ENCODE data around the gene GRIN3B. TPM values are rescaled to one million over a fixed set of nuclear protein-coding genes. Genes with fewer than 3 reads are reported as not detected.

The GRIN3B gene
- total and polyA plus RNA-seq, 9 of the 15 experiments (the other 6 are each of a cell fraction or from before 2014, with no cell fraction given), result 0.06 to 0.95 (median 0.19) TPM; not detected in 6

GRCh38 chr19:1027650-1028061 is 27.4 kb downstream of the GRIN3B start (continued):
- TF ChIP-seq, protein P1, sequence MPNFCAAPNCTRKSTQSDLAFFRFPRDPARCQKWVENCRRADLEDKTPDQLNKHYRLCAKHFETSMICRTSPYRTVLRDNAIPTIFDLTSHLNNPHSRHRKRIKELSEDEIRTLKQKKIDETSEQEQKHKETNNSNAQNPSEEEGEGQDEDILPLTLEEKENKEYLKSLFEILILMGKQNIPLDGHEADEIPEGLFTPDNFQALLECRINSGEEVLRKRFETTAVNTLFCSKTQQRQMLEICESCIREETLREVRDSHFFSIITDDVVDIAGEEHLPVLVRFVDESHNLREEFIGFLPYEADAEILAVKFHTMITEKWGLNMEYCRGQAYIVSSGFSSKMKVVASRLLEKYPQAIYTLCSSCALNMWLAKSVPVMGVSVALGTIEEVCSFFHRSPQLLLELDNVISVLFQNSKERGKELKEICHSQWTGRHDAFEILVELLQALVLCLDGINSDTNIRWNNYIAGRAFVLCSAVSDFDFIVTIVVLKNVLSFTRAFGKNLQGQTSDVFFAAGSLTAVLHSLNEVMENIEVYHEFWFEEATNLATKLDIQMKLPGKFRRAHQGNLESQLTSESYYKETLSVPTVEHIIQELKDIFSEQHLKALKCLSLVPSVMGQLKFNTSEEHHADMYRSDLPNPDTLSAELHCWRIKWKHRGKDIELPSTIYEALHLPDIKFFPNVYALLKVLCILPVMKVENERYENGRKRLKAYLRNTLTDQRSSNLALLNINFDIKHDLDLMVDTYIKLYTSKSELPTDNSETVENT (CRISPR knock-in tag; IDR thresholded peaks at IDR 0.05), result no peak
- no peak for TF ChIP-seq GTF2E2 (tag; IDR thresholded peaks at IDR 0.05)
- no peak for TF ChIP-seq TFAM (CRISPR knock-in tag; conservative IDR thresholded peaks at IDR 0.05)
- TF ChIP-seq ZNF695 (CRISPR knock-in tag; IDR thresholded peaks at IDR 0.05), result no peak
- no peak for TF ChIP-seq TAL1 (IDR thresholded peaks at IDR 0.05)
- no peak for TF ChIP-seq SMARCB1 (IDR thresholded peaks at IDR 0.05; ENCODE audit: insufficient read length, low read depth)
- no peak for TF ChIP-seq ZFPM2 (CRISPR knock-in tag; IDR thresholded peaks at IDR 0.05)
- TF ChIP-seq CEBPB (tag; IDR thresholded peaks at IDR 0.05), result no peak
- no peak for TF ChIP-seq U2AF1 (optimal IDR thresholded peaks at IDR 0.05; ENCODE audit: low read depth, low read length)
- no peak for TF ChIP-seq ZNF133 (CRISPR knock-in tag; IDR thresholded peaks at IDR 0.05)
- TF ChIP-seq, protein P2, sequence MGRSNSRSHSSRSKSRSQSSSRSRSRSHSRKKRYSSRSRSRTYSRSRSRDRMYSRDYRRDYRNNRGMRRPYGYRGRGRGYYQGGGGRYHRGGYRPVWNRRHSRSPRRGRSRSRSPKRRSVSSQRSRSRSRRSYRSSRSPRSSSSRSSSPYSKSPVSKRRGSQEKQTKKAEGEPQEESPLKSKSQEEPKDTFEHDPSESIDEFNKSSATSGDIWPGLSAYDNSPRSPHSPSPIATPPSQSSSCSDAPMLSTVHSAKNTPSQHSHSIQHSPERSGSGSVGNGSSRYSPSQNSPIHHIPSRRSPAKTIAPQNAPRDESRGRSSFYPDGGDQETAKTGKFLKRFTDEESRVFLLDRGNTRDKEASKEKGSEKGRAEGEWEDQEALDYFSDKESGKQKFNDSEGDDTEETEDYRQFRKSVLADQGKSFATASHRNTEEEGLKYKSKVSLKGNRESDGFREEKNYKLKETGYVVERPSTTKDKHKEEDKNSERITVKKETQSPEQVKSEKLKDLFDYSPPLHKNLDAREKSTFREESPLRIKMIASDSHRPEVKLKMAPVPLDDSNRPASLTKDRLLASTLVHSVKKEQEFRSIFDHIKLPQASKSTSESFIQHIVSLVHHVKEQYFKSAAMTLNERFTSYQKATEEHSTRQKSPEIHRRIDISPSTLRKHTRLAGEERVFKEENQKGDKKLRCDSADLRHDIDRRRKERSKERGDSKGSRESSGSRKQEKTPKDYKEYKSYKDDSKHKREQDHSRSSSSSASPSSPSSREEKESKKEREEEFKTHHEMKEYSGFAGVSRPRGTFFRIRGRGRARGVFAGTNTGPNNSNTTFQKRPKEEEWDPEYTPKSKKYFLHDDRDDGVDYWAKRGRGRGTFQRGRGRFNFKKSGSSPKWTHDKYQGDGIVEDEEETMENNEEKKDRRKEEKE (IDR thresholded peaks at IDR 0.05; ENCODE audit: borderline replicate concordance in 1 of 2, control insufficient read depth in 1 of 2, low read depth in 2 of 2, low read length in 1 of 2), result no peak
- TF ChIP-seq ZNF184 (CRISPR knock-in tag; IDR thresholded peaks at IDR 0.05), result no peak
- TF ChIP-seq PRMT5 (CRISPR knock-in tag; IDR thresholded peaks at IDR 0.05), result 0 out of 2 replicates have a peak, but pooled peaks have one; percentile 45
- TF ChIP-seq ZNF239 (CRISPR knock-in tag; IDR thresholded peaks at IDR 0.05), result no peak
- TF ChIP-seq ZFX (CRISPR knock-in tag; IDR thresholded peaks at IDR 0.05), result no peak
- TF ChIP-seq, protein P3, sequence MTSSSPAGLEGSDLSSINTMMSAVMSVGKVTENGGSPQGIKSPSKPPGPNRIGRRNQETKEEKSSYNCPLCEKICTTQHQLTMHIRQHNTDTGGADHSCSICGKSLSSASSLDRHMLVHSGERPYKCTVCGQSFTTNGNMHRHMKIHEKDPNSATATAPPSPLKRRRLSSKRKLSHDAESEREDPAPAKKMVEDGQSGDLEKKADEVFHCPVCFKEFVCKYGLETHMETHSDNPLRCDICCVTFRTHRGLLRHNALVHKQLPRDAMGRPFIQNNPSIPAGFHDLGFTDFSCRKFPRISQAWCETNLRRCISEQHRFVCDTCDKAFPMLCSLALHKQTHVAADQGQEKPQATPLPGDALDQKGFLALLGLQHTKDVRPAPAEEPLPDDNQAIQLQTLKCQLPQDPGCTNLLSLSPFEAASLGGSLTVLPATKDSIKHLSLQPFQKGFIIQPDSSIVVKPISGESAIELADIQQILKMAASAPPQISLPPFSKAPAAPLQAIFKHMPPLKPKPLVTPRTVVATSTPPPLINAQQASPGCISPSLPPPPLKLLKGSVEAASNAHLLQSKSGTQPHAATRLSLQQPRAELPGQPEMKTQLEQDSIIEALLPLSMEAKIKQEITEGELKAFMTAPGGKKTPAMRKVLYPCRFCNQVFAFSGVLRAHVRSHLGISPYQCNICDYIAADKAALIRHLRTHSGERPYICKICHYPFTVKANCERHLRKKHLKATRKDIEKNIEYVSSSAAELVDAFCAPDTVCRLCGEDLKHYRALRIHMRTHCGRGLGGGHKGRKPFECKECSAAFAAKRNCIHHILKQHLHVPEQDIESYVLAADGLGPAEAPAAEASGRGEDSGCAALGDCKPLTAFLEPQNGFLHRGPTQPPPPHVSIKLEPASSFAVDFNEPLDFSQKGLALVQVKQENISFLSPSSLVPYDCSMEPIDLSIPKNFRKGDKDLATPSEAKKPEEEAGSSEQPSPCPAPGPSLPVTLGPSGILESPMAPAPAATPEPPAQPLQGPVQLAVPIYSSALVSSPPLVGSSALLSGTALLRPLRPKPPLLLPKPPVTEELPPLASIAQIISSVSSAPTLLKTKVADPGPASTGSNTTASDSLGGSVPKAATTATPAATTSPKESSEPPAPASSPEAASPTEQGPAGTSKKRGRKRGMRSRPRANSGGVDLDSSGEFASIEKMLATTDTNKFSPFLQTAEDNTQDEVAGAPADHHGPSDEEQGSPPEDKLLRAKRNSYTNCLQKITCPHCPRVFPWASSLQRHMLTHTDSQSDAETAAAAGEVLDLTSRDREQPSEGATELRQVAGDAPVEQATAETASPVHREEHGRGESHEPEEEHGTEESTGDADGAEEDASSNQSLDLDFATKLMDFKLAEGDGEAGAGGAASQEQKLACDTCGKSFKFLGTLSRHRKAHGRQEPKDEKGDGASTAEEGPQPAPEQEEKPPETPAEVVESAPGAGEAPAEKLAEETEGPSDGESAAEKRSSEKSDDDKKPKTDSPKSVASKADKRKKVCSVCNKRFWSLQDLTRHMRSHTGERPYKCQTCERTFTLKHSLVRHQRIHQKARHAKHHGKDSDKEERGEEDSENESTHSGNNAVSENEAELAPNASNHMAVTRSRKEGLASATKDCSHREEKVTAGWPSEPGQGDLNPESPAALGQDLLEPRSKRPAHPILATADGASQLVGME (CRISPR knock-in tag; IDR thresholded peaks at IDR 0.05), result no peak
- TF ChIP-seq EHMT2 (IDR thresholded peaks at IDR 0.05), result no peak
- TF ChIP-seq STAT5A (IDR thresholded peaks at IDR 0.05; ENCODE audit: borderline replicate concordance, low read length), result no peak
- peak; percentile 17 for TF ChIP-seq HMGN3 (IDR thresholded peaks at IDR 0.05; ENCODE audit: borderline replicate concordance, extremely low read depth, insufficient read length, low read depth, low read length)

All from K562 (cell line).